ENCODE results near the gene CREBZF.

Gene CREBZF

GRCh38 chr11:85664615-85665481, at the start of gene CREBZF:
CREBZF (minus strand) TSS chr11:85665129; CDS start chr11:85664875, 254 bp downstream.
- peak; percentile 87 to 98 (median 96) for DNase-seq
- intact Hi-C loops (cut with DNase I): loop anchor here (2.0 kb wide), 1 partner anchor 36 kb away; the partner anchor contains the start of gene TMEM126B

- no peak for DNase-seq
- intact Hi-C loops (cut with DNase I): no loop called here
Observed at GRCh38 chr11:85712953-85713352, 48.0 kb upstream of the CREBZF start.

GRCh38 chr11:85710917-85711316, 46.0 kb upstream of the CREBZF start:
- intact Hi-C loops (cut with DNase I): no loop called here
- DNase-seq: no peak

GRCh38 chr11:85709941-85710702, 45.2 kb upstream of the CREBZF start:
- intact Hi-C loops (cut with DNase I): no loop called here

GRCh38 chr11:85705800-85706199, 40.9 kb upstream of the CREBZF start:
- intact Hi-C loops (cut with DNase I): no loop called here
- no peak for DNase-seq

More at GRCh38 chr11:85709941-85710702, 45.2 kb upstream of the CREBZF start:
- no peak for DNase-seq

- DNase-seq: no peak
- intact Hi-C loops (cut with DNase I): no loop called here
Observed at GRCh38 chr11:85704967-85705366, 40.0 kb upstream of the CREBZF start.

- DNase-seq: no peak
- intact Hi-C loops (cut with DNase I): no loop called here
Observed at GRCh38 chr11:85699957-85700741, 35.2 kb upstream of the CREBZF start.

GRCh38 chr11:85698195-85698594, 33.3 kb upstream of the CREBZF start:
- intact Hi-C loops (cut with DNase I): no loop called here
- DNase-seq: no peak

- no peak for DNase-seq
- intact Hi-C loops (cut with DNase I): no loop called here
Observed at GRCh38 chr11:85697747-85698146, 32.8 kb upstream of the CREBZF start.

- intact Hi-C loops (cut with DNase I): no loop called here
- DNase-seq: no peak
Observed at GRCh38 chr11:85695546-85695945, 30.6 kb upstream of the CREBZF start.

GRCh38 chr11:85694385-85694980, 29.6 kb upstream of the CREBZF start:
- intact Hi-C loops (cut with DNase I): no loop called here

GRCh38 chr11:85685820-85686459, 21.0 kb upstream of the CREBZF start, which contains the start of gene CCDC89:
CCDC89 (minus strand) TSS chr11:85686195; CDS start chr11:85686130, 65 bp downstream.
- intact Hi-C loops (cut with DNase I): no loop called here

More at GRCh38 chr11:85694385-85694980, 29.6 kb upstream of the CREBZF start:
- DNase-seq: peak in 8 of 42 donors; percentile 11 to 66 (median 25)

GRCh38 chr11:85685125-85685819, 20.3 kb upstream of the CREBZF start:
- DNase-seq: peak in 15 of 42 donors; percentile 4 to 46 (median 19)

More at GRCh38 chr11:85685820-85686459, 21.0 kb upstream of the CREBZF start, which contains the start of gene CCDC89:
- peak; percentile 12 to 86 (median 64) for DNase-seq

GRCh38 chr11:85682330-85683305, 17.7 kb upstream of the CREBZF start:
- peak; percentile 51 to 90 (median 74) for DNase-seq
- intact Hi-C loops (cut with DNase I): no loop called here

More at GRCh38 chr11:85685125-85685819, 20.3 kb upstream of the CREBZF start:
- intact Hi-C loops (cut with DNase I): no loop called here

- no peak for DNase-seq
- intact Hi-C loops (cut with DNase I): no loop called here
Observed at GRCh38 chr11:85680897-85681296, 16.0 kb upstream of the CREBZF start.

- DNase-seq: no peak
- intact Hi-C loops (cut with DNase I): loop anchor here (10.0 kb wide), 1 partner anchor 125 kb away; no protein-coding TSS in a partner anchor
Observed at GRCh38 chr11:85679576-85679975, 14.6 kb upstream of the CREBZF start.
